Body of pancreas (tissue), 4 donors: ENCODE results near the gene GTPBP8.

Source experiments
- POLR2A ChIP-seq, 3 donors: fragments of 450-650 bp; IDR thresholded peaks; one replicate each; pipeline ENCODE4 v1.6.1; 2016; ENCODE audit warnings: antibody characterized with exemption in 3 of 3, mild to moderate bottlenecking in 2 of 3
- TF ChIP-seq, protein P1 (sequence below), 7 experiments: fragments of 450-650 bp in 4 of 7; fragments of 200-600 bp in 3 of 7; sonication (generic) in 3 of 7; IDR thresholded peaks; one replicate each; pipeline ENCODE4 v1.5.1; 2016 to 2019; ENCODE audit warnings: antibody characterized with exemption in 7 of 7

DNA sequence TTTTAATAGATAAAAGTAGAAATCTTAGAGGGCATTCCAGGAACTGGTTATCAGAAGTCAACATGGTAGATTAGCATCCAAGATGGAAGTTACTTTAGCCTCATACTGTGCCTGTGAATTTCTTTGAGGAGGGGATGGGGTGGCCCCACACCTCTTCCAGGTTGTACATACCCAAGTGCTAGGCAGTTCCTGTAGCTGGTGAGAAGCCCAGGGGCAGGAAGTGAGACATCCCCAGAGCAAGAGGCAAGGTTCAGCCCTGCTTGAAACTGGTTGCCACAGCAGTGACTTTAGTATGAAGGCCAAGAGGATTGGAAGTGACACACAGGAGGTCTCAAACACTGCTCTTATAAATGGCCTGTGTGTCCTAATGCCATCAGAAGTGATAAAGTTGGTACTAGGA lies 11.9 kb downstream of the GTPBP8 start:
- TF ChIP-seq, protein P1, sequence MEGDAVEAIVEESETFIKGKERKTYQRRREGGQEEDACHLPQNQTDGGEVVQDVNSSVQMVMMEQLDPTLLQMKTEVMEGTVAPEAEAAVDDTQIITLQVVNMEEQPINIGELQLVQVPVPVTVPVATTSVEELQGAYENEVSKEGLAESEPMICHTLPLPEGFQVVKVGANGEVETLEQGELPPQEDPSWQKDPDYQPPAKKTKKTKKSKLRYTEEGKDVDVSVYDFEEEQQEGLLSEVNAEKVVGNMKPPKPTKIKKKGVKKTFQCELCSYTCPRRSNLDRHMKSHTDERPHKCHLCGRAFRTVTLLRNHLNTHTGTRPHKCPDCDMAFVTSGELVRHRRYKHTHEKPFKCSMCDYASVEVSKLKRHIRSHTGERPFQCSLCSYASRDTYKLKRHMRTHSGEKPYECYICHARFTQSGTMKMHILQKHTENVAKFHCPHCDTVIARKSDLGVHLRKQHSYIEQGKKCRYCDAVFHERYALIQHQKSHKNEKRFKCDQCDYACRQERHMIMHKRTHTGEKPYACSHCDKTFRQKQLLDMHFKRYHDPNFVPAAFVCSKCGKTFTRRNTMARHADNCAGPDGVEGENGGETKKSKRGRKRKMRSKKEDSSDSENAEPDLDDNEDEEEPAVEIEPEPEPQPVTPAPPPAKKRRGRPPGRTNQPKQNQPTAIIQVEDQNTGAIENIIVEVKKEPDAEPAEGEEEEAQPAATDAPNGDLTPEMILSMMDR (IDR thresholded peaks at IDR 0.05), result no peak
- no peak for TF ChIP-seq POLR2A (IDR thresholded peaks at IDR 0.05)
